Measurements from ENCODE around the gene PSRC1. TPM values are rescaled to one million over a fixed set of nuclear protein-coding genes. Genes with fewer than 3 reads are reported as not detected.
"Not testable (repeated sequence)": the region's sequence is repeated elsewhere in the genome, so short reads cannot be mapped to it uniquely, and the experiment has no call there.

Gene PSRC1
- polyA plus RNA-seq, 1 experiment, result 18.5 TPM

- Histone ChIP-seq H3K27me3 (ENCODE audit: control insufficient read depth, insufficient read depth, low read length) (no peaks in the 10 kb centered on the region), H3K27ac (ENCODE audit: low read depth, low read length) (peak overlapping the region; percentile 63), H3K9me3 (ENCODE audit: control insufficient read depth, insufficient read depth, low read length) (no peaks in the 10 kb centered on the region), H3K4me3 (ENCODE audit: low read depth, low read length) (no peak overlapping the region)
- TF ChIP-seq CTCF (IDR thresholded peaks at IDR 0.05; ENCODE audit: low read depth, low read length), result no peak
- peak; percentile 15 for DNase-seq (ENCODE audit: low read depth, low spot score)
- POLR2A ChIA-PET, result no interaction called here
- CTCF ChIA-PET, result no interaction called here
Measured at GRCh38 chr1:109309347-109309746, 26.4 kb upstream of the PSRC1 start.

GRCh38 chr1:109307274-109308021 is 24.5 kb upstream of the PSRC1 start:
- TF ChIP-seq CTCF (IDR thresholded peaks at IDR 0.05; ENCODE audit: low read depth, low read length), result no peak
- H3K9me3 ChIP-seq (ENCODE audit: control insufficient read depth, insufficient read depth, low read length), result no peaks in the 10 kb centered on the region
- ChIA-PET CTCF (no interaction called here), POLR2A (interaction anchor here (0.5 to 1.6 kb wide), 3 partner anchors 12 to 31 kb away, joined by 3 to 4 read pairs (median 3); partner anchors contain the start of gene PSRC1)
- H3K27ac ChIP-seq (ENCODE audit: low read depth, low read length), result no peak overlapping the region
- no peak for DNase-seq (ENCODE audit: low read depth, low spot score)
- H3K27me3 ChIP-seq (ENCODE audit: control insufficient read depth, insufficient read depth, low read length), result no peaks in the 10 kb centered on the region
- no peak overlapping the region for H3K4me3 ChIP-seq (ENCODE audit: low read depth, low read length)

- Histone ChIP-seq H3K27me3 (ENCODE audit: control insufficient read depth, insufficient read depth, low read length) (no peaks in the 10 kb centered on the region), H3K4me3 (ENCODE audit: low read depth, low read length) (no peak within 1 kb of the TSS), H3K9me3 (ENCODE audit: control insufficient read depth, insufficient read depth, low read length) (no peaks in the 10 kb centered on the region), H3K27ac (ENCODE audit: low read depth, low read length) (no peak within 1 kb of the TSS)
- ChIA-PET POLR2A (no interaction called here), CTCF (no interaction called here)
- no peak for TF ChIP-seq CTCF (IDR thresholded peaks at IDR 0.05; ENCODE audit: low read depth, low read length)
- no peak for DNase-seq (ENCODE audit: low read depth, low spot score)
Measured at GRCh38 chr1:109306832-109307273, 23.9 kb upstream of the PSRC1 start, which contains the start of gene MYBPHL. Gene MYBPHL, minus strand, starts transcription at chr1:109307011. Its CDS starts 20 bp downstream, at chr1:109306991.

GRCh38 chr1:109305991-109306390 is 23.0 kb upstream of the PSRC1 start:
- CTCF ChIA-PET; H3K27ac ChIP-seq (ENCODE audit: low read depth, low read length); H3K4me3 ChIP-seq (ENCODE audit: low read depth, low read length); DNase-seq (ENCODE audit: low read depth, low spot score); H3K9me3 ChIP-seq (ENCODE audit: control insufficient read depth, insufficient read depth, low read length); POLR2A ChIA-PET; H3K27me3 ChIP-seq (ENCODE audit: control insufficient read depth, insufficient read depth, low read length): not testable (repeated sequence)

GRCh38 chr1:109304226-109304920 is 21.4 kb upstream of the PSRC1 start:
- Histone ChIP-seq H3K9me3 (ENCODE audit: control insufficient read depth, insufficient read depth, low read length) (no peaks in the 10 kb centered on the region), H3K27ac (ENCODE audit: low read depth, low read length) (no peak overlapping the region), H3K4me3 (ENCODE audit: low read depth, low read length) (no peak overlapping the region), H3K27me3 (ENCODE audit: control insufficient read depth, insufficient read depth, low read length) (no peaks in the 10 kb centered on the region)
- no peak for TF ChIP-seq CTCF (IDR thresholded peaks at IDR 0.05; ENCODE audit: low read depth, low read length)
- POLR2A ChIA-PET, result interaction anchor here (1.5 kb wide), 1 partner anchor 21 kb away, joined by 5 read pairs; the partner anchor contains the start of gene PSRC1
- no peak for DNase-seq (ENCODE audit: low read depth, low spot score)
- CTCF ChIA-PET, result no interaction called here

All from AG04450 (cell line).